GM08714 (cell line): Measurements from ENCODE around the gene EDN2.

Source experiments
- H3K4me3 ChIP-seq: fragments of 200-500 bp; sonication (Bioruptor generic); 2 replicates; pipeline ENCODE4 v1.5.1; 2014; ENCODE audit warnings: mild to moderate bottlenecking, low read length, inconsistent platforms
- ZNF274 ChIP-seq: IDR thresholded peaks from 2 replicates; pipeline ENCODE4 v1.6.1; 2012; ENCODE audit warnings: mild to moderate bottlenecking, low read depth, low read length

Gene EDN2

DNA sequence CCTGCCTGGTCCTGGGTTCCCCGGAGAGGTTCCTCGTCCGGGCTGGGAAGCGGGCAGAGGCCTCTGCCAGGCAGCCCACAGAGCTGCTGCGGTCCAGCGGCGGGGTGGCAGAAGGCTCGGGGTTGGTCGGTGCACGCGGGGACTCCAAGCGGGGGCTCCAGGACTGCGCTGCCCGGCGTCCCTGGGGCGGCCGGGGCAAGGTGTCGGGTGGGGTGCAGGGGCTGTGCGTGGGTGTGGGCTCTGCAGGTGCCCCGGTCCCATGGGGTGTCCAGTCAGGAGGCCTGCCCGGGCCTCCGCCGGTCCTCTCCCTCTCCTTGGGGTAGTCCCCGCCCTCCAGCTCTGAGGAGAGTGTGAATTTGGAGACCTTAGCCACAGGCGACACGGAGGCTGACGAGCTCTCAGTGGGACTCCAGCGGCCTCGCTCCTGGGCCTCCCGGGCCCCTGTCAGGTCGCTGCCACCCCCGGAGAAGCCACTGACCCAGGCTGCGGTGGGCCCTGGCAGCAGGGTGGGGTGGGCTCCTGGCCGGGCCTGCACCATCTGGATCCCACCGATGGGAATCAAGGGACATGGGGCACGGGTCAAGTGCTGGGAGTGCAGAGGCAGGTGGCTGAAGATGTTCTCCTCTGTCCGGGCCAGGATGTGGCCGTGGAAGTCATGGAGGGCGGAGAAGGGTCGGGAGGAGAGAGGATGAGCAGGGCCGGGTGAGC is 26.2 kb upstream of the EDN2 start:
- no peak overlapping the region for H3K4me3 ChIP-seq
- TF ChIP-seq ZNF274 = no peak

DNA sequence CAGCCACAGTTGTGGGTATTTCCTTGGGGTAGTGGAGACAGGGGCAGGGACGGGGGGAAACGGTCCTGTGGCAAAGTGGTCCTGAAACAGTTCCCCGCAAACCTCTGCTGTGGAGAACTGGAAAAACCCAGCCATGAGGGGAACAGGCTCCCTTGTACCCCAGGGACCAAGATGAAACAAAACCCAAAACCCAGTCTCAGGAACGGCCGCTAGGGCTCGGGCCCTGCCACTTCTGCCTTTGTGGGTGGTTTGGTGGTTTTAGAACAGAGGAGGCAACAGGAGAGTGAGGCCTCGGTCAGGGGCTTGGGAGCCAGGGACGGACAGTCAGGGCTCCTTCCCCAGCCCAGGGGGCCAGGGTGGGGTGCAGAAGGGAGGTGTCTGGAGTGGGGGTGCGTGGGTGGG is 24.8 kb upstream of the EDN2 start:
- H3K4me3 ChIP-seq = no peak overlapping the region
- no peak for TF ChIP-seq ZNF274

DNA sequence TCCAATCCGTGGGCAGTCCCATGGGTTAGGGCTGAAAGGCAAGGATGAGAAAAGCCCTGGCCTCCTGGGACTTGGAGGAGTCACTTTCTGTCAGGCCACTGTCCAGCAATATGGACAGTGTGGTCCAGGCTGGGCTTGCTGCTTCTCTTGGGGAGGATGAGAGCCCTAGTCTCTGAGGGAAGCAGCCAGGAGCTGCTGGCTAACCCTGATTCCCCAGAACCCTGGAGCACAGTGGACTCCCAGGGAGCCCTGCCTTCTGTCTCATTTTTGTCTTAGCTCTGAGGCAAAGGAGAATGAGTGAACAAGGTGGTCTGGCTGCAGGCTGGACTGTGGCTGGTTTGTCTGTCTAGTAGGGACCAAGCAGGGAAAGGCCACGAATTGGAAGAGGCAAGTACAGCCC is 23.8 kb upstream of the EDN2 start:
- no peak for TF ChIP-seq ZNF274
- H3K4me3 ChIP-seq = no peak overlapping the region

DNA sequence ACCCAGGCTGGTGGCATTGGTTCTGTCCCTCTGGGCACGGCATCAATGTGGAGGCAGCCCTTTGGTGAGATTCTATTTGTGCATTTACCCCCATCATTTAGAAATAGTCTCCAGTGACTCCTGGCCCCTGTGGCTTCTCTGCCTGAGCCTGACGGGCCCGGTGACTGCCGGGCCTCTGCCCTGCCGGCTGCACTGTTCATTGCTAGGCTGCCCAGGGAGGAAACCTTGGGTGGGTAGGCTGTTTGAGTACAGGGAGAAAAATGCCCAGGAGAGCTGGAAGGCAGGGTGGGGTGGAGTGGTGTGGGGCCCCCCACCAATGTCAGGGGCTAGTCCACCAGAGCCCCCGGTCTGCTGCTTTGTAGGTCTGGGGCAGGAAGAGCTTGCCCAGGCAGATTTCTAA is 23.4 kb upstream of the EDN2 start:
- no peak for TF ChIP-seq ZNF274
- no peak overlapping the region for H3K4me3 ChIP-seq

DNA sequence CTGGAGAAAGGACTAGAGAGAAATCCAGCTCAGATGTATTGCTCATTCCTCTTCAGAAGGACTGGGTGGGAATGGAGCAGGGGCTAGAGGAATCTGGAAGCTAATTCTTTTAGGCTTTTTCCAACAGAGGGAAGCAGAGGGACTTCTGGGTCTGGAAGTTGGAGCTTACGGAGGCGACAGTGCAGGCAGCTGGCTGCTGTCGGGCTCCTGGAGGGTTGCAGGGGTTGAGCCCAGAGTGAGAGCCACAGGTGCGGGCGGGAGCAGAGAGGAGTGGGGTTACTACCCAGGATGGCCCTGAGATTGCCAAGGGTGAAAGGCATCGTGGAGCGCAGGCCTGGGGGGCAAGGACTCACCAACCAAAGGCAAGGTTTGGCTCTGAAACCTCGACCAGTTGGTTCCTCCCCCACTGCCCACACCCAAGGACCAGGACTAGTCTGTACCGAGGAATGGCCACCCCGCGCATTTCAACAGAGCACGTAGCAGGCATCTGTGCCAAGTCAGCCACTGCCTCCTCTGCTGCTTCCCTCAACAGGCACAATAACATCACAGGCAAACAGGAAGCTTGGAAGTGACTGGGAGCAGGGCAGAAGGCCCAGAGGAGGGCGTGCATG is 22.7 kb upstream of the EDN2 start:
- H3K4me3 ChIP-seq = no peak overlapping the region

DNA sequence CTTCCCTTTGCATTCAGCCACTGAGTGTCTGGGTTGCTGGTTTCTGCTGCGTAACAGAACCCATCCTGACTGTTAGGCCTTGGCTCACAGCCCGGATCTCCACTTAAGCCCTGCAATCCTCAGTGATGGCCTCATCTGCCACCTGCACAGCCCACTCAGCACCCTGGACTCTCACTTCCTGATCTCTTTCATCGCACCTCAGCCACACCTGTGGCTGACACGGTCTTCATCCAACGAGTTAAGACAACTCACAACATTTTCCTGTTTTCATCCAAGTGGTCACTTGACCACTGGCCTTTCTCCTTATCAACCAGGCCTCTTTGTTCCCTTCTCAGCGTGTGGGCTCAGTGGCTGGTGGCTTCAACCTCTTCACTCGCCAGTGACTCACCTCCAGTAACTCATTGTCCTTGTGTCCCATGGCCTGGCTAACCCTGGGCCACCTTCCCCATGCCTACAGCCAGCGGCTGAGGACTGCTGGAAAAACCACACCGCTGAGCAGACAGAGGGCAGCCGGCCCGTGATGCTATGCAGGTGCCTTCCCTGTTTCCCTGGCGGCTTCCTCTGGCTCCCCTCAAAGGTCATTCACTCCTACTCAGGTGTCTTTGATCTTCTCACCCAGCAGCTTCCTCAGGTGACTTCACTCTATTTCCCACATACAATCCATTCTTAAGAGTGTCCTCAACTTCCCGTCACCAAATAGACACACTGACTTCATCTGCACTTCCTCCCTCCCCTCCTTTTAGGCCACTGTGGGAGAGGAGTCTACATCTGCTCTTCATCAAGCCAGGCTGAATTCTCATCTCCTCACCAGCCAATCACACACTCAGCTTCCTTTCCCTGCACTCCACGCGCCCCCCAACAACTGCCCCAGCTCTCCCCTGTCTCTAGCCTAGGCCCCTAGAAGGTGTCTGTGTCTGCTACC is 19.9 kb upstream of the EDN2 start:
- no peak overlapping the region for H3K4me3 ChIP-seq

More for the DNA sequence above, 22.7 kb upstream of the EDN2 start:
- TF ChIP-seq ZNF274 = no peak

DNA sequence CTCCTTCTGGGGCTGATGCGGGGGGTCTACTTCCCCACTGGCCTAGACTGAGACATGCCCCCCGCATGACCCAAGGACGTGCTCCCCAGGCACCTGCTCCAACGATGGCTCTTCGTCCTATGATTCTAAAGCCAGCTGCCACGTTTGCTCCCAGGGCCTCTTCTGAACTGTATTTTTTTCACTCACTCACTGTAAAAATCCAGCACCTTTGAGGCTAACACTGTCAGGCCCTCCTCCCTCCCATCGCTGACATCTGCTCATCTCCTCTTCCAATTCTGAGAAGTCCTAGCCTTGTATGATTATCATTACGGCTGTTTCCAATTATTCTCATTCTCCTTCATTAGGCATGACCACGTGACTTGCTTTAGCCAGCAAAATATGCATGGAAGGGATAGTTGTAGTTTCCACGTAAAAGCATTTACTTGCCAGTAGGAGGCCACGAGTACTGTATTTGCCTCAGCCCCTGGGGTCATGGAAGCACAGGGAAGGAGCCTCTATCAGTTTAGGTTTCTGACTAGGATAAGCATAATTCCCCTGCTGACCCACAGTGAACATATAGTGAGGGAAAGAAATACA is 19.1 kb upstream of the EDN2 start:
- H3K4me3 ChIP-seq = no peak overlapping the region
- TF ChIP-seq ZNF274 = no peak

More for the DNA sequence above, 19.9 kb upstream of the EDN2 start:
- TF ChIP-seq ZNF274 = no peak

DNA sequence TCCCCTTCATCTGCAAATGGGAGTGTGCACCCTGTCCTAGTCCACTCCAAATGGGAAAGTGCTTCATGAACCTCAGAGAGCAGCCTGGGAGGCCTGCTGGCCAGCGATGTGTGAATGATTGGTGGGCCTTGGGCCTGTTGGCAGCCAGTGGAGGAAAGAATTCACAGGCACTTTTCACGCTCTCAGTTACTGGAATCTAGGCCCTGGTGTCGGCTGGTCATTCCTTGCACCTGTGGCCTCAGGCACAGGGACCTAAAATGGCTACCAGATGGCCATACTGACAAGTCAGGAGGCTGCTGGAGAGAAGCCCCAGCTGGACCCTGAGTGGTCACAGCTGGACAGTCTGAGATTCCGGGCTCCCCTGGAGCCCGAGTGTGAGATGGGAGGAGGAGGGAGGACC is 18.4 kb upstream of the EDN2 start:
- no peak for TF ChIP-seq ZNF274
- no peak overlapping the region for H3K4me3 ChIP-seq

DNA sequence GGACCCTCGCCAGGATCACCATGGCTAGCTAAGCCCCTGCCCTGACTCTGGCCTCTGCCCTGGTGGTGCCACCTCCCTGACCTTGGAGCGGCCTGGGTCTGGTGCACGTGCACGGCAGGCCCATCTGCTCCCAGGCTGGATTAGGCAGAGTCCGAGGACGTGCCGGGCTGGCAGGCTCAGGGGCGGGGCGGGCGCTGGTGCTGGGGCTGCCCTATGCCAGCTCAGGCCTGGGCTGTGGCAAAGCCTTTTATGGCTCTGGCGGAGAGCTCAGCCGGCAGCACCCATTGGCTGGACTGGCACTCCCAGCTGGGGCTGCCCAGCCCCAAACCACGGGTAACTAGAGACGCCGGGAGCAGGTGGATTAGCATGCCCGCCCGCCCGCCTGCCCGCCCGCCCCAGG is 17.1 kb upstream of the EDN2 start:
- no peak for TF ChIP-seq ZNF274
- no peak overlapping the region for H3K4me3 ChIP-seq

DNA sequence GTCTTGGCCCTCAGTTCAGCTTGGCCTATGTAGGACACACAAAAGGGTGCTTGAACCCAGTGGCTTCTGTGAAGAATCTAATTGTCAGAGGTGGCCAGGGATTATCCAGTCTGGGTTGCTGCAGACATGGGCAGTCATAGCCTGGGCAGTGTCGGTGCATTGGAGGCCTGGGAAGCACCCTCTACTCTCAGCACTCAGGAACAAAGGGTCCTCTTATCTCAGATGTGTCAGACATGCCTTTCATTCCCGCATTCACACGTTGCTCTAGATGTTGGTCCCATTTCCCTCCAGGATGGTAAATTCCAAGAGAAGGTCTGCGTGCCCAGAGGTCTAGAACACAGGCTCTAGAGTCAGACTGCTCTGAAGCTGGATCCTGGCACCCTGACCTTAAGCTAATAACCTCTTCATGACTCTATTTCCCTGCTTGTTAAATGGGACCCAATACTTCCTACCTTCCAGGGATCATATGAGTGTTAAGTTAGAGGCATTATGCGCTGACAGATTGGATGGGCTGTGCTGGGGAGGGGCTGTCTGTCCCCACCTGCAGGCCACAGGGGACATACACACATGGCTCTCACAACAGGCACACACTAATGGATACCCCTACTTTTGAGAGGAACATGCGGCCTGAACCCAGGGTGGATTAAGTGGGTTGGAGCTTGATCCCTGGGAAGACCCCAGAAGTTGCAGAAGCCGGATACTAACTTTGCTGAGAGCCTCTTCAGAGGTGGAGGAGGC is 16.5 kb upstream of the EDN2 start:
- TF ChIP-seq ZNF274 = no peak
- H3K4me3 ChIP-seq = no peak overlapping the region

DNA sequence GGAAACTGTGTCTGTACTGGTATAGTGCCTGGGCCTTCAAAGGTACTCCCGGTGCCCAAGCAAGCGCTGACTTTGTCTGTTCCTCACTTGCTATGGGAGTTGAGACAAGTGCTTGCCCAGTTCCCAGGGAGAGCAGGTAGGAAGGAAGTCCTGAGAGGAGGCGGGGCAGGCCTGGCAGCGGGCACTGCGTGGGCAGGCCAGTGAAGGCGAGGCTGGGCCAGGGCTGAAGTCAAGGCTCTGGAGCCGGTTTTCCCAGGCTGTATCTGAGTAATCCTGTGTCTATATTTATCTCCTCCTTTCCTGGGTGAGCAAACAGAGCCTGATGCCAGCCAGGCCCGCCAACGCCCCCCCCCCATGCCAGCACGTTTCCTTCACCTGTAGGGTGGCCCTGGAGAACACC is 15.9 kb upstream of the EDN2 start:
- no peak for TF ChIP-seq ZNF274
- H3K4me3 ChIP-seq = no peak overlapping the region

DNA sequence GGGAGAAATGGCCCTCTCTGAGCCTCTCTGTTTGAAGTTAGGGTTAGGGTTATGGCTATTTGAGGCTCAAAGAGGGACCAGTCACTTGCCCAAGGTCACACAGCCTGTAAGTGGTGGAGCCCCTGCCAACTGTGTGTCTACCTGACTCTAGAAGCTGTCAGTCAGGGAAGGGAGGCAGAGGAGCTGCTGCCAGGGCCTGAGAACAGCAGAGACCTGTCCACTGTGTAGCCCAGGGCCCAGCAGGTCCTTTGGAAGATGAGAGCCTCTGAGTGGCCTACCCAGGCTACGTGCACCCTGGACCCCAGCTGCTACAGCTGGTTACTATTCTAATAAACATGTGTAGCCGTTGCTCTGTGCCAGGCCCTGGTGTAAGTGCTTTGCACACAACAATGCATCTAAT is 15.1 kb upstream of the EDN2 start:
- no peak overlapping the region for H3K4me3 ChIP-seq
- no peak for TF ChIP-seq ZNF274

DNA sequence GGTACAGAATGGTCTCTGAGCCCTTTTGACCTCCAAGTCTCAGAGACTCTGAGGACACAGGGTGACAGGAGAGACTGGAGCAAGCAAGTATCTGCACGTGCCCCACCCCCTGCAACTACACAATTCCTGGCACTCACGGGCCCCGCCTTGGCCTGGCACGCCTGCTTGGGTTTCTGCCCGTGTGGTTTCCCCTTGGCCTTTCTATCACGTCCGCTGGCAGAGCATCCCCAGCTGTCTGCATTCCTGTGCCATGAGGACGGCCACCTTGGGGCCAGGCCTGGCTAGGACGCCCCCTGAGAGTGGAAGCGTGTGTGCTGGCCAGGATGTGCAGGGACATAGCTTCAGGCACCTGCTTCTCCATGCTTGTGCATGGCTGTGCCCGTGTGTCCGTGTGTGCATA is 14.3 kb upstream of the EDN2 start:
- no peak for TF ChIP-seq ZNF274
- no peak overlapping the region for H3K4me3 ChIP-seq

DNA sequence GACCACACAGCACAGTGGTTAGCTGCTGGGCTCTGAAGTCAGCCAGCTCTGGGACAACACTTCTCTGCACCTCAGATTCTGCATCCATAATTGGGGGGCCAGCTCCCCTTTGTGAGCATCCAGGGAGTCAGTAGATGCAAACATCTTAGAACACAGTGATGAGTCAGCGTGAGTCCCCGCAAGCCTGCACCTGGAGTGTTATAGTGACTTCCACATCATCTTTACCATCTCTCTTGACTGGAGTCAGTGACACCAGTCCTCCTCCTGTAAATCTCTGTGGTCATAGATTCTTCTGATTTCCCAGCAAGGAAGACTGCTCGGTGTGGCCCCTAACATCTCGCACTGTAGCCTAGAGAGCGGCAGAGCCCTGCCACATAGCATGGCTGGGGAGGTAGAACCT is 13.9 kb upstream of the EDN2 start:
- no peak for TF ChIP-seq ZNF274
- no peak overlapping the region for H3K4me3 ChIP-seq
